NCI-H1417 treated with DMSO at 0.1 percent for 48 hours (cell line): ENCODE data around the gene PCMTD2.
"Not testable (repeated sequence)": the region's sequence is repeated elsewhere in the genome, so short reads cannot be mapped to it uniquely, and the experiment has no call there.

Source experiments
- DNase-seq: peaks from one replicate; lab custom pipeline; 2025; lab: John Stamatoyannopoulos, UW

Gene PCMTD2

GRCh38 chr20:64224351-64225170 lies 31.0 kb upstream of the PCMTD2 start:
- DNase-seq, result no peak

DNA sequence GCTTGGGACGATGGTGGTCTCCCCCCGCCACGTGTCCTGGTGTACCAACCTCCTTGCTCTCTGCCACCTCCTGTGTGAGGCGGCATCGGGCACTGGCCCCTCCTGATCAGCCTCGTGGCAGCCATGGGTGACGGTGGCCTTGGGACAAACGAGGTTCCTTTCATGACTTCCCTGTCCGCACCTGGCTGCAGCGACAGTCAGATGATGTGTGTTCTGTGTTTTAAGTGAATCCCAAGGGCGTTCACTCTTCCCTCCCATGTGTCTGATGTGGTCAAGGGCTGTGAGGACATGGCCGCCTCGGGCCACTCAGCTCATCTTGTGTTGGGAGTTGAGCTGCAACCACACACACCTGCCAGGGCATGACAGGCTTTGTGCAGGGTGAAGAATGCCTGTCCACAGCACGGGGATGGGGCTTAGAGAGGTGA lies 30.4 kb upstream of the PCMTD2 start:
- no peak for DNase-seq

DNA sequence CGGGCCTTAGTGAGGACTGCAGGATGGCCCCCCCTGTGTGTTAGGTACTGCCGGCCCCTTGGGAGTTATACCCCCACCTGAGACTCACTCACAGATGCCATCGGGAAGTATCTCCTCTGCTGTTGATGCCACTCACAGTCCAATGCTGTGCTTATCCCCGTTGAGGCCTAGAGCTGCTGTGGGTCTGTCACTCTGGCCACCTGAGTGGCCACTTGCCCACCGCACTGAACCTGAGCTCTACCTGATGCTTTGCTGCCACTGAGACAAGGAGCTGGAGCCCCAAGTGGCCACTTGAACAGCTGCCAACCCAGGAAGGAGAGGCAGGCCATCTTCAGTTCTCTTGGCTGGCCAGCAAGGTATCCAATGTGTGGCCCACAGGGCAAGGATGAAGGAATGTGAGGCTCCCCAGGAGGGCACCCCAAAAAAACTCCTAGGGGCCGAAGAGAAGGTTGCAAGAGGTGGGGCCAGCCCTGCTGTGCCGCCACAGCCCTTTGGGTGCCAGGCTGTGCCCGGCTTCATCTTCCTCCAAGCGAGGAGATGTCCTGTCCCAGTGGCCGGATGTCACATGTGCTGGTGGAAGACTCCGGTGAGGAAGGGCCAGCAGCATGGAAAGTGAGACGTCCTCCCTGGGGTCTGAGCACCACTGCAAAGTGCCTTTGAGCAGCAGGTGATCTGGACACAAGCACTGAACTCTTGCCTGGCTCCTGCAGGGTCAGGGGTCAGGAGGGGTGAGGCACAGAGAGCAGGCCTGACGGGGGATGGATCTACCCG lies 29.5 kb upstream of the PCMTD2 start:
- no peak for DNase-seq

DNA sequence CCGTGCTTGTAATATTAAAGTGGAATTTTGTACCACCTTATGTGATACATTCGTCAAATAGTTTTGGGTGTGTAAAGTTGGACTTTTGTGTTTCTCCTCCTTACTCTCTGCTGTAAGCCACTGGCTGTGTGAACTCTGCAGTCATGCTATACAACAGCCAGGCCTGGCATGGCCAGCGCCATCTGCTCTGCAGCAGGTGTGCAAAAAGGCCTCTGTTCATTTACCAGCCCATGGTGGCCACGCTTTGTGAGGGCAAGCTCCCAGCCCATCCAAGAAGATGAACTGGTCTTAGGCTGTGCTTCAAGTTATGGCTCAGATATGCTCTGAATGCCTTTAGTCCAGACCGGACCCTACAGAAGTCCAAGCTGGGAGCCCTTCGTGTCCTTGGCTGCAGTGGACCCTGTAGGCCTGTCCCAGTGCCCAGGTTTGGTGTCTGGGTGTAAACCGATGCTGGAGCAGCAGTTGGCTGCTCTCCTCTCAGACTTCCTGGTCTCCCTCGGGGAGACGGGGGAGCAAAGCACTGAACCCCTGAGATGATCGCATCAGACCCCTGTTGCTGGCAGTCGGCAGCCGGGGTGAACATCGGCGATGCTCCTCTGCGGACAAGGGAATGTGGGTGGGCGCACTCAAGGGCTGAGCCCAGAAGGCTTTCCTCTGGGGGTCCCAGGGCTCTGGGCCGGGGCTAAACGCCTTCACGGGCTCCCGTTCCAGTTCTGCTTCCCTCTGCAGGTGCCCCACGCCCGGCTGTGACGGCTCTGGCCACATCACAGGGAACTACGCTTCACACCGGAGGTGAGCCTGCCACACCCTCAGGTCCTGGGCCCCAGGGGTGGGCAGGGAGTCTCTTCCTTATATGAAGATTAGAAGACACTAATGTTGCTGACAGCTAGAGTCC lies 28.6 kb upstream of the PCMTD2 start:
- no peak for DNase-seq

DNA sequence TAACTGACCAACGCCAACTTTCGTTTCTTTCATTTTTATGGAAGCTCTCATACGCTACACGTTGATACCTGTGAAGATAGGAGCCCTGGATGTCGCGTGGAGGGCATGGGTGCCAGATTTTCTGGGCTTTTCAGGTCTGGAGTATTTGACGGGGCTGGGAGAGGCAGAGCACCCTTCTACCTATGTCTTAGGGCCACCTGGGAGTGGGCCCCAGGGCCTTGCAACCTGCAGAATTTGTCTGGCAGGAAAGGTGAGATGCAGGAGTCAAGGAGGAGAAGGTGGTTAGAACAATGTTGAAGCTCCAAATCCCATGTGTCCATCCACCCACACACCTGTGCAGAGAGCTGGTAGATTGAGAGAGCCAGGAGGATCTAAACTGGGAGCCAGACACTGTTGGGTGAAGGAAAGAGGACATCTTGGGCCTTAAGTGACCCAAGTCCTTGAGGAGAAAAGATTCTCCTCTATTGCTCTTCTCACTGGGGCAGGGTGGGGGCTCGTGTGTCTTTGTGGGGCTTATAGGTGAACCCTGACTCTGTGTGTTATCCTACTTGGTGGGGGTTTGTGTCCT lies 27.4 kb upstream of the PCMTD2 start:
- no peak for DNase-seq

DNA sequence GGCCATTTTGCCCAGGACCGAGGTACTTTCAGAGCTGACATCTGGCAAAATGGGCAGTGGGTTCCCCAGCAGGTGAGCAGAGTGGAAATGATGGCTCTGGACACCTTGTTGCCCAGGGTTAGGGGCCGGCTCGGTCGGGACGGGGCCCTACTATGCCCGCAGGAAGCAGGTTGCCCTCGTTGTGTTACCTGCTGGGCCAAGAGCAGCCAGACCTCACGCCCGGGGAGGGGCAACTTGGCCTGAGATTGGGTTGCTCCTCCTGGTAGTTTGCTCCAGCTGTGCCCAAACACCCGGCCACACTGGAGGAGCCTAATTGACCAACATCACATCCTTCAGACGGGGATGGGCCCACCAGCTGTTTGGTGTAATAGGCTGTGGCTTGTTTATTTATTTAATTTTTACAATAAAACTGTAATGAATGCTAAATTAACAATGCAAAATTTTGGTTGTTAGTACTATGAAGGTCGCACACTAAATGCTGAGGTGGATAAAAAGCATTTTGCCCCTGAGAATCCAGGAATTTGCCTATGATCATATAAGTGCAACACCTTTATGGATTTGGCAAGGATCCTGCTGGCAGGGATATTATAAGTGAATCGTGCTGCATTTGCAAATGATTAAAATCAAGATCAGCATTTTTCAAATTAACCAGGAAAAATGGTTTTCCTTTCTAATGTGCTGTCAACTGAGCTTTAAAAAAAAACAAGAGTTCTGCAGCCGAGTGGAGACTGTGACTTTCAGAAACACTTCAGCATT lies 26.6 kb upstream of the PCMTD2 start:
- DNase-seq, result no peak

DNA sequence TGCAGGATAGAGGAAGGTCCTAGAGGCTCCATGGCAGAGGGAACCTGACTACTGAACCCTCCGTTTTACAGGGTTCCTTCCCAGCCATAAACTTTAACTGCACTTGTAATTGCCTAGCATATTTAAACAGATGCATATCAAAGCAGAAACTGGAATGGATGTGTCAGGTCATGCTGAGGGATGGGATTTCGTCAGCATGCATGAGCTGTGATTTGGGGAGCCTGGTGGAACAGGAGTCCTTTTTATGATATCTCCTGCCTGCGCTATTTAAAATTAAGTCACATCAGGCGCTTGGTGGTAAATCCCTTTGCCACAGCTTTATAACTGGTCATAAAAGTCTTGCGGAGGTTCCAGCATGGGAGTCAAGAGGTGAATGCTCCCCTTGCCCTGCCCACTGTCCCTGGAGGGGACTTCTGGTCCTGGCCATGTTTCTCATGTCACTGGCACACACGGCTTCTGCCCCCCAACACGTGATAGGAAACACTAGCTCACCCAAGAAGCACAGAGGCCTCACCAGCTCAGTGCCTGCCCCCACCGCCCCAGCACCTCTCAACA lies 26.0 kb upstream of the PCMTD2 start:
- no peak for DNase-seq

DNA sequence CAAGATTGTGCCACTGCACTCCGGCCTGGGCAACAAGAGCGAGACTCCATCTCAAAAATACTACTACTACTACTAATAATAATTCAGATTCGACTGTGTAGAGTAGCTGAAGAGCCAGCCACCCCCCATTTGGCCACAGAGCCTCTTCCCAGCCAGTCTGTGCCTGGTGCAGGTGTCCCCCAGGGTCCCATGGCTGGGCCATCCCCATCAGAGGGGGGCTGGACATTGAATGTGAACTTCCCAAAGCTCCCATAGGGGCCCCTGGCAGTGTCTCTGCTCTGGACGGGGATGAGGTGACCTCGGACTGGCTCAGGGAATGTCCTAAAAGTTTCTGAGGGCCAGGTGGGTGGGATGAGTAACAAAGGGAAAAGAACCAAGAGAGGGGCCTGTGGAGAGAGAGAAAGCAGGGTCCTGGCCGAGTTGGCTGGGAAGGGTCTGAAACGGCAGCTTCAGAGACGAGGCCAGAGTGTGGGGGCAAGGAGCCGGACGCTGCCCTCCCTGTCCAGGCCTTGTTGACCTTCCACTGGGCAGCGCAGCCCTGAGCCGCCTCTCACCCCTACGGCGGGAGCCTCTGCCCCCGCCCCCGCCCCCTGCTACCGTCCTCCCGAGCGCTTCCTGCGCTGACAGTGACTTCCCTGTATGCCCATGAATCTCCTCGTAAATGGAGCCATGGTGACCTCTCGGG lies 24.9 kb upstream of the PCMTD2 start:
- DNase-seq, result no peak

- no peak for DNase-seq
Measured at GRCh38 chr20:64231621-64232550, 23.7 kb upstream of the PCMTD2 start.

DNA sequence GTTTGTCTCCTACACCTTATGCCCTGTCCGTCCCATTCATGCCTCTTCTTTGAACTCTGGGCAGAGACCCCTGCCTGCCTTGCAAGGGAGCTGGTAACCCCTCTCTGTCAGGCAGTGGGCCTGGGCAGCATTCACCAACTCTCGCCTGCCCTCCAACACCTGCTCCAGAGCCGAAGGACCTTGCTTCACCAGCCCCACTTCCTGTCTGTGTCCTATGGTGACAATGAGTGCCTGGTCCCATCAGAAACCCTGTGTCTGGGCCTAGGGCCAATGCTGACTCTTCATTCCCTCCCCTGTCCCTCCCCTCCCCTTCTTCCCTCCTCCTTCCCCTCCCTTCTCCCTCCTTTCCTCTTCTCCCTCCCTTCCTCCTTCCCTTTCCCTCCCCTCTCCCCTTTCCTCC lies 22.8 kb upstream of the PCMTD2 start:
- no peak for DNase-seq

- no peak for DNase-seq
Measured at GRCh38 chr20:64233725-64234124, 21.8 kb upstream of the PCMTD2 start.

DNA sequence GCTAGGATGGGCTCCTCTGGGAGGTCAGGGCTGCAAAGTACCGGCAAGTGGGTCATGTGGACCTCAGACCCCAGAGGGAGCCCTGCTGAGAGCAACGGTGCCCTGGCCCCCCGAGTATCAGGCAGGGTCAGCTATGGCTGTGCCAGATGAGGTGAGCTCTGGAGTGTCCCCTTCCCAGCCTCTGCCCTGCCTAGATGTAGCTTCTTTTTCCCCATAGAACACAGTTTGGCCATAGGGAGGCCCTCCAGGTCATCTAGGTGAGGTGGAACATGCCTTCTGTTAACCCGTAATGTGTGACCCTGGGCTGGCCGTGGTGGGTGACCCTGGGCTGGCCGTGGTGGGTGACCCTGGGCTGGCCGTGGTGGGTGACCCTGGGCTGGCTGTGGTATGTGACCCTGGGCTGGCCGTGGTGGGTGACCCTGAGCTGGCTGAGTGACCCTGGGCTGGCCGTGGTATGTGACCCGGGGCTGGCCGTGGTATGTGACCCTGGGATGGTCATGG lies 21.2 kb upstream of the PCMTD2 start:
- no peak for DNase-seq

GRCh38 chr20:64234921-64235565 lies 20.5 kb upstream of the PCMTD2 start:
- DNase-seq, result not testable (repeated sequence)

DNA sequence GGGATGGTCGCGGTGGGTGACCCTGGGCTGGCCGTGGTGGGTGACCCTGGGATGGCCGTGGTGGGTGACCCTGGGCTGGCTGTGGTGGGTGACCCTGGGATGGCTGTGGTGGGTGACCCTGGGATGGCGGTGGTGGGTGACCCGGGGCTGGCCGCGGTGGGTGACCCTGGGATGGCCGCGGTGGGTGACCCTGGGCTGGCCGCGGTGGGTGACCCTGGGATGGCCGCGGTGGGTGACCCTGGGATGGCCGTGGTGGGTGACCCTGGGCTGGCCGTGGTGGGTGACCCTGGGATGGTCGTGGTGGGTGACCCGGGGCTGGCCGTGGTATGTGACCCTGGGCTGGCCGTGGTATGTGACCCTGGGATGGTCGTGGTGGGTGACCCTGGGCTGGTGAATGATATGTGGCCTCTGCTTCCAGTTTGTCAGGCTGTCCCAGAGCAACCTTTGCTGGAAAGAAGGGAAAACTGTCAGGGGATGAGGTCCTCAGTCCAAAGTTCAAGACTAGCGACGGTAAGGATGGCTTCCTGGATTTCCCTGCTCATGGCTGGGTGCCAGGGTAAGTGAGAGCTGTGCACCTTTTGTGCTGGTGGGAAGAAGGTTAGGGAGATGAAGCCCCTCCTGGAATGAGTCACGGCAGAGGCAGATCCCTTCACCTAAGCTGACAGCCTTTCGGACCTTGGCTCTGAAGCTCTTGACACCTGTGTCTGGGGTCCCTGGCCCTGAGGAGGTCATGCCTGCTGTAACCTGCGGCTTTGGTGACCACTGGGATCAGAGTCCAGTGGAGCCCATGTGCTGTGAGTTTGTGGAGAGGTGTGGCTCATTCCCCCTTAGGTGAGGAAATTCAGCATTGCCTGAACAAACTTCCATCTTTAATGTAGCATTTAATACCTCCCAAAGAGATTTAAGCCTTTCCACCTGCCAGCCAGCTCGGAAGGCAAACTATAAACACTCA lies 19.1 kb upstream of the PCMTD2 start:
- DNase-seq, result no peak

DNA sequence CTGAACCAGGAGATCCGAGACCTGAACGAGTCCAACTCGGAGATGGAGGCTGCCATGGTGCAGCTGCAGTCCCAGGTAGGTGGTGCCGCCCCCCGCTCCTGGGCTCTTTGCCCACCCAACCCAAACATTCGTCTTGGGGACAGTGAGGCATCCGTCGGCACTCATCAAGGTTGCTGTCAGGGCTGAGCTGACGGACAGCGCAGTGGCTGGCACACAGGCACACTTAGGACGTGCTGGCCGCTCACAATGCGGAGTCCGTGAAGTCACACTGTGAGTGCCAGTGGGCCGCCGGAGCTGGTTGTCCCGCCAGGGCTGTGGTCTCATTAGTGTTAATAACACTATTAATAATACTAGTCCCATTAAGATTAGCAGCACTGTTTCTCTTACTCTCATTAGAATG lies 18.2 kb upstream of the PCMTD2 start:
- no peak for DNase-seq

- no peak for DNase-seq
Measured at GRCh38 chr20:64238115-64238825, 17.3 kb upstream of the PCMTD2 start.
